ENCODE measurements around the gene DTNB. TPM values are rescaled to one million over a fixed set of nuclear protein-coding genes. Genes with fewer than 3 reads are reported as not detected.

The DTNB gene
- total RNA-seq, 3 donors from 2014 or later, result 4.8 to 8.8 (median 7.2) TPM

DNA sequence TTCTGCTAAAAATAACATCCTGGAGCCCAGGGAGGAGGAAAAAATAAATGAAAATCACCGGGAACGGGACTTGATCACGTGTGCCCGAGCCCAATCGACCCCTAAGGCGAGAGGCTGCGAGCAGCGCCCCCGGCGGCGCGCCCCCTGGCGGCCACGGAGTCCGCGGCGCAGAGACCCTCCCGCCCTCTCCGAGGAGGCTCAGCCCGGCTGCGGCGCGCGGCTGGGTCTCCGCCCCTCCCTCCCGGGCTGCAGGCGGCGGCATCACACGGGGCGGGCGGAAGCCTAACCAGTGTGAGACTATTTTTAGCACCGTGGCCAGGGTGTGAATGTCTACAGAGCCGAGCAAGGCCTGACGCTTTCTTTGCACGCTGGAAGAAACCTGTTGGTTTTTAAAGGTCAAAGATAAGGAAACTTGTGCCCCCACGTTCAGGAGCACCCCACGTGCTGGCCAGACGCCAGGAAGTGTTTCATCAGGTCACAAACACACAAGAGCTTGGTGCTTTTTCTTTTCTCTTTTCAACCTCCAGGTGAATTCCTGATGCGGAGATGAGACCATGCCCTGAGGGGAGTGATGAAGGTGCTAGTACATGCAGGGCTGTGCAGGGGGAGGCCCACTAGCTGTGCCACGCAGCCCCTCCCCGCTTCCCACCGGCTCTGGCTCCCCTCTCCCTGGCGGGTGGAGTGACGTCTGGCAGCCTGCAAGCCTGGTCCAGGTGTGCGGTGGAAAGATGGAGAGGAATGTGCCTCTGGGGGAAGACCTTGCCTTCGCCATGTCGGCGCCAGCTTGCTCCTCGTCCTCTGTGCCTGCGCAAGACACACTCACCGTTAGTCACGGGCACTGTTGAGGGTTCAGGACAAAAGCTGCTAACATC, 296.4 kb downstream of the DTNB start:
- Histone ChIP-seq H3K9me3 (no peaks in the 10 kb centered on the region), H3K4me3 (no peak overlapping the region), H3K36me3 (ENCODE audit: low read depth) (no peaks in the 10 kb centered on the region), H3K4me1 (ENCODE audit: low read depth) (peaks cover 21% of the 10 kb centered on the region)
- DNase-seq, result peak; percentile 89 to 93 (median 91)
- intact Hi-C loops (cut with DNase I, micrococcal nuclease), result no loop called here
- ATAC-seq, result peak; percentile 94
- TF ChIP-seq, protein P1, sequence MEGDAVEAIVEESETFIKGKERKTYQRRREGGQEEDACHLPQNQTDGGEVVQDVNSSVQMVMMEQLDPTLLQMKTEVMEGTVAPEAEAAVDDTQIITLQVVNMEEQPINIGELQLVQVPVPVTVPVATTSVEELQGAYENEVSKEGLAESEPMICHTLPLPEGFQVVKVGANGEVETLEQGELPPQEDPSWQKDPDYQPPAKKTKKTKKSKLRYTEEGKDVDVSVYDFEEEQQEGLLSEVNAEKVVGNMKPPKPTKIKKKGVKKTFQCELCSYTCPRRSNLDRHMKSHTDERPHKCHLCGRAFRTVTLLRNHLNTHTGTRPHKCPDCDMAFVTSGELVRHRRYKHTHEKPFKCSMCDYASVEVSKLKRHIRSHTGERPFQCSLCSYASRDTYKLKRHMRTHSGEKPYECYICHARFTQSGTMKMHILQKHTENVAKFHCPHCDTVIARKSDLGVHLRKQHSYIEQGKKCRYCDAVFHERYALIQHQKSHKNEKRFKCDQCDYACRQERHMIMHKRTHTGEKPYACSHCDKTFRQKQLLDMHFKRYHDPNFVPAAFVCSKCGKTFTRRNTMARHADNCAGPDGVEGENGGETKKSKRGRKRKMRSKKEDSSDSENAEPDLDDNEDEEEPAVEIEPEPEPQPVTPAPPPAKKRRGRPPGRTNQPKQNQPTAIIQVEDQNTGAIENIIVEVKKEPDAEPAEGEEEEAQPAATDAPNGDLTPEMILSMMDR (IDR thresholded peaks at IDR 0.05), result peak; percentile 86

DNA sequence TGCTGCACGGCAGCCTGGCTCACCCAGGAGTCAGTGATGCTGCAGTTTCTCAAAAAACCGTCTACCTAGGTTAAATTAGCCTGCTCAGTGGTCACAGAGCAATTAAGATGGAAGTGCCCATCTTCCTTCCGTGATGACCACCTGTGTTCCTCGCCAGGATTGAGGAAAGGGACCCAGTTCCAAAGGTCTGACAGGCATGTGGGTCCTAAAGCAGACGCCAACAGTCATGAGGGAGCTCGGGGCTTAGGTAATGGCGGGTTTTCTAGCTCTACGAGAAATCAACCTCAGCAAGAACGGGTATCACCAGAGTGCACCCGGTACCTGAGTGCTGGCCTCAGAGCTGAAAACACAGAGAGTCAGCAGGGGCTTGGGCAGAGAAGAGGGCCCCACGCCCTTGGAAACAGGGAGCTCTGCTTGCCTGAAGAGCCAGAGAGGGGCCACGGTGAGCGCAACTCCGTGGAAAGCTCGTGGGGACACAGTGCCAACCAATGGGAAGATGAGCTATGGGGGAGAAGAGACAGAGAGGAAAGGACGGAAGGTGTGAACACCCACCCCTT, 297.3 kb downstream of the DTNB start:
- peaks cover 21% of the 10 kb centered on the region for H3K4me1 ChIP-seq (ENCODE audit: low read depth)
- TF ChIP-seq, protein P1 (IDR thresholded peaks at IDR 0.05), result no peak
- intact Hi-C loops (cut with DNase I, micrococcal nuclease), result no loop called here
- ATAC-seq, result no peak
- H3K36me3 ChIP-seq (ENCODE audit: low read depth), result no peaks in the 10 kb centered on the region
- H3K9me3 ChIP-seq, result no peaks in the 10 kb centered on the region
- H3K4me3 ChIP-seq, result no peak overlapping the region
- DNase-seq, result peak in 1 of 3 donors; percentile 47

DNA sequence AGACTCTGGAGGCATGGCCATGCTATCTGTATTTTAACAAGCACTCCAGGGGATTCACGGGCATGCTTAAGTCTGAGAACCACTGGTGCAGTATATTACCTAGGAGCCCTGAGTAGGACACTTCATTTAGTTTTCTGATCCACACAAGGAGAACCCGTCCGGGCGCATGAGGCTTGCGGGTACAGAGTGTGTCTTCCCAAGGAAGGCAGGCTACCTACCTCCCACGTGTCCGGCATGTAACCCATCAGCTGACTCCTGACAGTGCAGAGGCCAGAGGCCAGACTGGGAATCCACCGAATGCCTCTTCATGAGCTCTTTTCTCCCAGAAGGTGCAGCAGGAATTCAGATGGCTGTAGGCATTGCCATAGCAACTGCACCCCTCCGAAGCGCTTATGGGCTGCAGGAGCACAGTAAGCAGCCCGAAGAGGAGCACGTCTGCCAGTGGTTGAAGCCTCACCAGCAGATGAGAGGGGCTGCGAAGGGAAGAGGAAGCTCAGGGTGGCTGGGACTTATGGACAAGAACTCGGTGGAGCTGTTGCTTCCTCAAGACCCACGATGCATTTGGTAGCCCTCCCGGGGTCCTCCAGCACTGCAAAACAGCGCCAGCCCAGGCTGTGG, 297.9 kb downstream of the DTNB start:
- DNase-seq (peak in 1 of 3 donors; percentile 36), ATAC-seq (no peak)
- TF ChIP-seq, protein P1 (IDR thresholded peaks at IDR 0.05), result no peak
- H3K4me1 ChIP-seq (ENCODE audit: low read depth), result peaks cover 21% of the 10 kb centered on the region
- H3K4me3 ChIP-seq, result no peak overlapping the region
- intact Hi-C loops (cut with DNase I, micrococcal nuclease), result no loop called here
- H3K9me3 ChIP-seq, result no peaks in the 10 kb centered on the region
- H3K36me3 ChIP-seq (ENCODE audit: low read depth), result no peaks in the 10 kb centered on the region

DNA sequence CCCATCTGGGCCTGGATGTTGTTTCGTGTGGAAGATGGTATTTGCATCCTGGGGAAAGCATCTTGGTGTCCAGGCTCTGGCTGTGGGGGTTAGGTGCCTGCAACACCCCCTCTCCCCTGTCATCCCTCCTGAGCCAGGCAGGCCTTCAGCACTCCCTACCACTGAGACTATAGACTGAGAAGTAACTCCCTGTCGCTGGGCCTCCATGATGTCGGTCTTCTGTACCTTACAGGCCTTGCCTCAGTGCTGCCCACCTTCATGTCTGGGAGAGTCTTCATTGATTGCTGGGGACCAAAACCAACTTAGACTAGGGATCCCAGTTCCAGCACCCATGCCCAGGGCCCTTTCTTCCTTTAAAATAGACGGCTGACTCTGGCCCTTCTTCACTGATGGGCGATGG, 298.6 kb downstream of the DTNB start:
- intact Hi-C loops (cut with DNase I, micrococcal nuclease), result no loop called here
- ATAC-seq, result no peak
- Histone ChIP-seq H3K4me3 (no peak overlapping the region), H3K36me3 (ENCODE audit: low read depth) (no peaks in the 10 kb centered on the region), H3K9me3 (no peaks in the 10 kb centered on the region), H3K4me1 (ENCODE audit: low read depth) (peaks cover 21% of the 10 kb centered on the region)
- TF ChIP-seq, protein P1 (IDR thresholded peaks at IDR 0.05), result no peak
- peak in 1 of 3 donors; percentile 12 for DNase-seq

DNA sequence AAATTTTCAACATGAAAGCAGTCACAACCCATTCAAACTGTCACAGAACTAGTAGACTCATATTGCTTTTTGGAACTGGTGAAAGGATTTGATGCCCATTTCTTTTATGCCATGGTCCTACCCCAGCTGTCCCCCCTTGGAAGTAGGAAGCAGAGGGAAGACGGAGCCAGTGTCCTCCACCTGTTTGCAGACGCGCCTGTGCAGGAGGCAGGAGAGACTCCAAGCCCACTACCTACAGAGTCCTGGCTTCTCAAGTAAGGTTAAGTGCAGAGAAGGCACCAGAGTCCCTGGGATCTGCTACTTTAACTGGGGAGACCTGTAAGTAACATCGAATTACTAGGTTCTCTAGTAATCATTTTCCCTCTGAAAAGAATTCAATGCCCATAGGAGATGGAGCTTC, 299.0 kb downstream of the DTNB start:
- TF ChIP-seq, protein P1 (IDR thresholded peaks at IDR 0.05), result no peak
- ATAC-seq, result no peak
- Histone ChIP-seq H3K9me3 (no peaks in the 10 kb centered on the region), H3K36me3 (ENCODE audit: low read depth) (no peaks in the 10 kb centered on the region), H3K4me3 (no peak overlapping the region), H3K4me1 (ENCODE audit: low read depth) (peaks cover 21% of the 10 kb centered on the region)
- DNase-seq, result peak in 1 of 3 donors; percentile 8
- intact Hi-C loops (cut with DNase I, micrococcal nuclease), result no loop called here
